ENCODE data around the gene MAP3K5. TPM values are rescaled to one million over a fixed set of nuclear protein-coding genes. Genes with fewer than 3 reads are reported as not detected.

Gene MAP3K5
- total RNA-seq (2022; extraction: Qiagen RNA extraction), result 1.9 to 2.2 TPM (median 2.2 TPM) in 5 replicates

GRCh38 chr6:136792410-136793262, at the start of gene MAP3K5:
Gene MAP3K5, minus strand, starts transcription at chr6:136792477. Its CDS starts 320 bp downstream, at chr6:136792157.

GRCh38 chr6:136822376-136823127, 30.3 kb upstream of the MAP3K5 start, which contains the start of gene PEX7:
Gene PEX7, plus strand, starts transcription at chr6:136822592. Its CDS starts 74 bp downstream, at chr6:136822666.

GRCh38 chr6:136550330-136551071, 241.8 kb downstream of the MAP3K5 start, which contains the start of gene MAP7:
Gene MAP7, minus strand, starts transcription at chr6:136550422. Its CDS starts 14 bp downstream, at chr6:136550408.

Other genes starting within 250 kb of the MAP3K5 start
- 18.0 to 22.9 TPM (median 21.1 TPM) in 5 replicates for gene MAP7, start 242.1 kb downstream of the MAP3K5 start, total RNA-seq (2022; extraction: Qiagen RNA extraction)
- gene PEX7, start 30.1 kb upstream of the MAP3K5 start, total RNA-seq (2022; extraction: Qiagen RNA extraction), result 4.7 to 5.7 TPM (median 5.1 TPM) in 5 replicates
- 0.05 to 0.09 TPM (median 0.06 TPM) in 3 of 5 replicates, not detected in the others for gene SLC35D3, start 129.8 kb upstream of the MAP3K5 start, total RNA-seq (2022; extraction: Qiagen RNA extraction)

All from A549 treated with Hydrocortisone at 1 μM for 4 hours (cell line).